Femur (tissue), 1 donor: Measurements from ENCODE around the gene PRIMPOL.

ENCODE experiments used
- DNase-seq: peaks from one replicate; pipeline ENCODE4 v3.0.0-alpha.2; 2017

PRIMPOL gene

DNA sequence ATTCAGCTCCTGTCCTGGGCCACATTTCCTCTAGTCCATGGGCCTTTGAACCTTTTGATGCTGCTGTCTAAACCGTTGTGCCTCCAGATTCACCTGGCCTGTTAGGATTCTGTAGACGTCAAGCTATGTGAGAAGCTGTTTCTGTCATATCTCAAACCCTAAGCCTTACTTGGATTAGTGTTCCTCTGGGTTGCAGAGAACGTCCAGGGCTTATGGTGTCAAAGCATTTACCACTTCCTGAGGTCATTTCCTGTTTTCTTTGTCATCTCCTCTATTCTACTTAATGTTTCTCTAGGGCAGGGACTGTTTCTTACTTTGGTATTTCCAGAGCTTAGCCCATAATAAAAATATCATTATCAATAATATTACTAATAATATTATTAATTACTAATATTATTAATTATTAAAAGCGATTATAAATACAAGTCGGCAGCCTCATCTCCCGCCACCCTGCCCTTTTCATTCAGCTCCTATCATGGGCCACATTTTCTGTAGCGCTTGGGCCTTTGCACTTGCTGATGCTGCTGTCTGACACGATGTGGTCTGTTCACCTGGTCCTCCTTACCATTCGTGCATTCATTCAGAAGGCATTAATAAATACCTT, 19.1 kb downstream of the PRIMPOL start:
- DNase-seq = no peak

GRCh38 chr4:184669251-184669650, 19.7 kb downstream of the PRIMPOL start:
- no peak for DNase-seq

DNA sequence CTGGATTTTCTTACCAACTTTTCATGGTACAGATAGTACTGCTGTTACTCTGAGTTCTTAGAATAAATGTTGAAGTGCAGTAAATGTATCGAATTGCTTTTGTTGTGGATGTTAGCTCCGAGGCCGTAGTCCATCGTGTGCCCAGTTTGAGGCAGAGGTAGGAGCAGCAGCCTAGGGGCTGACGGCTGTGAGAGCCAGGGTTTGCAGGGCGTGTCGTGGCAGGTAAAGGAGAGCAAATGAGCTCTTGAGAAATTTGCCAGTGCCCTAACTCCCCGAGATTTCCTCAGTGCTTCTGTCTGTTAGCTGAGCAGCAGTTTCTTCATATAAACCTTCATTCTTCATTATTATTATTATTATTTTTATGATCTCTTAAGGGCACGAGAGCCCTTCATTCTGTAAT, 21.6 kb downstream of the PRIMPOL start:
- no peak for DNase-seq

DNA sequence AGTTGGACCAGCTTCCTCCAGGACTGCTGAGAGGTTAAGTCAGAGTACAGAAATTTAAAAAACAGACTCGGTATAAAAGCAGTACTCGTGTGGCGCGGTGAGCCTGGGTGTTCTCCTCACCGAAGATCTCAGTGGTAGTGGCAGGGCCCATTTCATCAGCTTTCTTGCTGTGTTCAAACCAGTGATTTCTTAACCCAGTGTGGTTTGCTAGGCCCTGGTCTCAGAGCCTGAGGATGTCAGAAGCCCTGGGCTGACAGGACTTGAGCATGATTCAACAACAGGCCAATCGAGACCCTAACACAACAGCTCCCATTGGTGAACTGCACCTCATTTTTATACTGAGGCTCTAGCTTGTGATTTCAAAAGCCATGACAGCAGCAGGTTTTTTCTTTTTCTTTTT, 23.2 kb downstream of the PRIMPOL start:
- no peak for DNase-seq

- DNase-seq = no peak
These were observed 24.5 kb downstream of the PRIMPOL start for GRCh38 chr4:184674011-184674410.

DNA sequence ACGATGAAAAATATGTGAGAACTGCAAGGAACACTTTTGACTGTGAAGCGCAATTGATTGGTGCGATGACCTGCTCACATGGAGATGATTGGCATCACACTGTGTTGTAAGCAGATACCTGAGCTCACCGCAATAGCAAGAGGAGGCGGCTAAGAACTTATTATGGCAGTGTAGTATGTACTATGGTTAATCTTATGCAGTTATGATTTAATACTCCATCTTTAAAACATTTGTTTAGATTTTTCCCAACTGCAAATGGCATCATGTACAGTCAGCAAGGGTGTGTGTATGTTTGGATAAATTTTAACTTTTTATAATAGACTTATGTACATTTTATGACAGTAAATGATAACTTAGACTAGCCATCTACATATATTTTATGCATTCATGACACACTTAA, 25.5 kb downstream of the PRIMPOL start:
- DNase-seq = no peak

GRCh38 chr4:184675821-184676492, 26.4 kb downstream of the PRIMPOL start:
- no peak for DNase-seq

DNA sequence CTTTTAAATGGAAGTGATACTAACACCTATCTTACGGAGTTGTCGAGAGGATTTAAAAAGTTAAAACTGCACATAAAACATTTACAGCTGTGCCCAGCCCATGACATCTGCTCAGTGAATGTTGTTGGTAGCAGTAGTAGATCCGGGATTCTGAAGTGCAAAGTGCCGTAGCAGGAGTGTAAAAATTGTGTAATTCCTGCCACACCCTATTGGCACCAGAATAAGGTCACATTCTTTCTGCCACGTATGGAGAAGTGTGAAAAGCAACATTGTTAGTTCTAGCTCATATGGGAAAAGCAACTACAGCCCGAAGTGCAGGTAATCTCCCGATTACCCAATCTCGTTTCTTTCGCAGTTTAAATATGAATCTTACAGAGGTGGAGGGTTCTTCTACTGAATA, 31.2 kb downstream of the PRIMPOL start:
- DNase-seq = no peak

DNA sequence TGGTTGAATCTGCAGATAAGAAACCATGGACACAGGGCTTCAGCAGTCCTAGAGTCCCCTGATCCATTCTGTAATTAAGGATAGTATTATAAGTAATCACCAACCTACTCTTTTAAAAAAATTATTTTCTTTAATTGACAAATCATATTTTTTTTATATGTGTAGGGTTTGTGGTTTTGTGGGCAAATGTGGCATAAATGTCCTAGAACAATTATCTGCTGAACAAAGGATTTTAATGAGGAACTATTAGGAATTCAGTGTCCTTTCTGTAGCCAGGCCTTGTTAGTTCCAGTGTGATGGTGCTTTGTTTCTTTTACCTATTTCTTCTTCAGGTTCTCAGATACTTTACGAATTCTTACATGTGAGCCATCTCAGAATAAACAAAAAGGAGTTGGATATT, 32.4 kb downstream of the PRIMPOL start:
- no peak for DNase-seq

- DNase-seq = no peak
These were observed 35.1 kb downstream of the PRIMPOL start for GRCh38 chr4:184684491-184685189.

GRCh38 chr4:184688005-184688404, 38.5 kb downstream of the PRIMPOL start:
- DNase-seq = no peak

GRCh38 chr4:184688447-184688846, 38.9 kb downstream of the PRIMPOL start:
- DNase-seq = no peak

GRCh38 chr4:184689681-184690080, 40.1 kb downstream of the PRIMPOL start:
- DNase-seq = no peak

- DNase-seq = no peak
These were observed 43.5 kb downstream of the PRIMPOL start for GRCh38 chr4:184693056-184693455.

DNA sequence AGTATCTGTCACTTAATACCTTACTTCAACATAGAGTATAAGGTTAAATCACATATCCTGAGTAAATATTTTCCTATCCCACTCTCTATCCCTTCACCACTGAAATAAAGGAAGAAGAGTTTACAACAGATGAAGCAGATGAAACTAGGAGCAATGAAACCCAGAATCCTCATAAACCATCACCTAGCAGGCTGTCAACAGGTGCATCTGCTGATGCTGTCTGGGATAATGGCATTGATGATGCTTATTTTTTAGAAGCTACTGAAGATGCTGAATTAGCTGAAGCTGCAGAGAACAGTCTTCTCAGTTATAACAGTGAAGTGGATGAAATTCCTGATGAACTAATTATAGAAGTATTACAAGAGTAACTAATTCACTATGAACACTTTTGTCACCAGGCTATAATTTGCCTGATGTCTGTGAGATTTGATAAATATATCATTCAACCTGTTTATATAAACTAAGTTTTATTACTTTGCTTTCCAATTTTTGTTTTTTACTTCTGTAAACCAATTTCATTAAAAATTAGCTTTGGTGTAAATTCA, 44.9 kb downstream of the PRIMPOL start:
- no peak for DNase-seq

DNA sequence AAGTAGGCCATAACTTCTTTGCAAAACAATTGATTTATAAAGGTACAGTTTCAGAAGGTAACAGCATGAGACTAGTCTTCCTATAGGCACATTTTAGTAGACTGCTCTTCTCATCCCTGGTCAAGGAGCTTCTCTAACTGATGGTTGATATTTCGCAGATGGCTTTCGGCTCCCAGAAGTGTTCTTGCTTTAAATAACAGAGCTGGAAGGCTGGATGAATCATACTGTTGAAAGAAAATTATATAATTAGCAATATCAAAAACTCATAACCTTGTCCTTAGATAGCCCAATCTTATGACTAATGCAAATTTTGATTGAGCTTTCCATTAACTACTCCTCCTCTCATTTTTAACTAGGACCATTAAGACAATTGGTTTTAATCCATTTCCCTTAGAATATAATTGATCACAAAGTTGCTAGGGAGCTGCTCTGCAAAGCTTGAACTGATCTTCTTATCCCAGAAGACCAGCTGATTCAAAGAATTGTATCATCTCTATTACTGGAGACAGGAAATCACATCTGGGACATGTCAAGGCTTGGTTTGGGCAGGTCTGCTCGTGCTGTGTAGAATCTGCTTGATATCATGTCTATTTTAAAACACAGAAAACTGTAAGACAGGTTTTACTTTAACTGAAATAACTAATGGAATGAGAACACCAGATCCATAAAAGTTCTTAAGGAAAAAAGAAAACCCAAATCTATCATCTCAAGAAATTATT, 45.8 kb downstream of the PRIMPOL start:
- DNase-seq = no peak

DNA sequence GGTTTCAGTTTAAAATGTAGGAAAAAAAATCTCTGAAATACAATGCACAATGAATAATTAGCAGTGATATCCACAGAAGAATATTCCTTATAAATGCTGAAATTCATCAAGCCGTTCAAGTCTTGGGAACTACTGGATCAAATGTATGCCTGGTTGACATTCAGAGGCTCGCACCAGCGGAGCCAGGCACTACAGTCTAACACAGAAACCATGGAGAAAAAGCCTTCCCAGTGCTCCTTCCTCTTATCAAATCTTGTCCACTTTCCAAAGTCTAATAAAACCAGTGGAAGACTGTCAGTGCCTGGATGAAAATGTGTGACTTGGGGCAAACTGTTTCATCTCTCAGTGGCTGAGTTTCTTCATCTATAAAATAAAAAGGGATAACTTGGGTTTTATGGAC, 48.4 kb downstream of the PRIMPOL start:
- no peak for DNase-seq

GRCh38 chr4:184699941-184700340, 50.4 kb downstream of the PRIMPOL start:
- no peak for DNase-seq

- DNase-seq = no peak
These were observed 52.6 kb downstream of the PRIMPOL start for GRCh38 chr4:184702114-184702513.

GRCh38 chr4:184705692-184706091, 56.2 kb downstream of the PRIMPOL start:
- no peak for DNase-seq

DNA sequence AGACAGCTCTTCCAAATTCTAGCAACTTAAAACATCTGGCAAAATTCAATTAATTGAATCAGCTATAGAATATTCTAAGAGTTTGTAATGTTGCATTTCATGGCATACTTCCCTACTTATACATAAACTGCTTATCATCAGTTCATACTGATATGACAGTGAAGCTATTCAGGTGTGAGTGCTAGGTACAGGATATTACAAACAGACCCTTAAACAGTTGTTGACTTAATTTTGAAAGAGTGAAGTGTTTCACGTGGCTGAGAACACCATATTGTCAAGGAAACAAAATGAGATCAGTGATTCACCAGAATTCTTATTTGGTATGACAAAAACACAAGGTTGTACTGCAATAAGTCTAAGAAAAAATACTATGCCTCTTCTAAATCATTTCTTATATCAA, 56.9 kb downstream of the PRIMPOL start:
- no peak for DNase-seq

- no peak for DNase-seq
These were observed 62.8 kb downstream of the PRIMPOL start for GRCh38 chr4:184712322-184712721.

GRCh38 chr4:184713887-184714286, 64.3 kb downstream of the PRIMPOL start:
- DNase-seq = no peak
